Mesenchymal stem cell (in vitro differentiated cells and primary cell): ENCODE measurements around the gene CTNNA3.
A peak's percentile ranks its signal among the peaks of the same experiment; 100 is the strongest.
"Not testable (repeated sequence)": the region's sequence is repeated elsewhere in the genome, so short reads cannot be mapped to it uniquely, and the experiment has no call there.

ENCODE experiments used
- DNase-seq: peaks from one replicate; pipeline ENCODE4 v3.0.0-alpha.2; 2013
- H2AFZ ChIP-seq: one replicate; pipeline ENCODE4 v1.6.1; 2013; ENCODE audit warnings: low read depth, mild to moderate bottlenecking, control low read depth, inconsistent platforms, low read length, moderate library complexity
- H2AK5ac ChIP-seq: 2 replicates; pipeline ENCODE4 v1.6.1; 2013; ENCODE audit warnings: low read length, moderate library complexity, mild to moderate bottlenecking, inconsistent platforms; ENCODE audit not compliant: severe bottlenecking
- H2BK120ac ChIP-seq: one replicate; pipeline ENCODE4 v1.6.1; 2013; ENCODE audit warnings: low read depth, mild to moderate bottlenecking, inconsistent platforms, low read length, moderate library complexity
- H2BK12ac ChIP-seq, 2 experiments: one replicate each; pipeline ENCODE4 v1.6.1; 2013; ENCODE audit warnings: inconsistent platforms in 2 of 2, low read length in 2 of 2, mild to moderate bottlenecking in 2 of 2, moderate library complexity in 2 of 2, control low read depth in 1 of 2
- H2BK15ac ChIP-seq: one replicate; pipeline ENCODE4 v1.6.1; 2013; ENCODE audit warnings: mild to moderate bottlenecking, low read depth, inconsistent platforms; ENCODE audit not compliant: poor library complexity, severe bottlenecking
- H2BK5ac ChIP-seq: 2 replicates; pipeline ENCODE4 v1.6.1; 2013; ENCODE audit warnings: low read depth, mild to moderate bottlenecking, low read length, control low read depth, inconsistent platforms; ENCODE audit not compliant: poor library complexity, severe bottlenecking
- H3K14ac ChIP-seq, 2 experiments: one replicate each; pipeline ENCODE4 v1.6.1; 2013; ENCODE audit warnings: inconsistent platforms in 2 of 2, low read length in 2 of 2, control low read depth in 1 of 2, mild to moderate bottlenecking in 1 of 2, moderate library complexity in 1 of 2
- H3K18ac ChIP-seq, 2 experiments: one replicate each; pipeline ENCODE4 v1.6.1; 2013; ENCODE audit warnings: inconsistent platforms in 2 of 2, low read length in 2 of 2, control low read depth in 1 of 2, low read depth in 1 of 2, mild to moderate bottlenecking in 1 of 2
- H3K23ac ChIP-seq, 2 experiments: one replicate each; pipeline ENCODE4 v1.6.1; 2013; ENCODE audit warnings: inconsistent platforms in 2 of 2, low read length in 2 of 2, mild to moderate bottlenecking in 2 of 2, moderate library complexity in 2 of 2, control low read depth in 1 of 2
- H3K27ac ChIP-seq: 2 replicates; pipeline ENCODE4 v1.5.1; 2013; ENCODE audit warnings: mild to moderate bottlenecking, moderate library complexity, low read length, control low read depth, inconsistent platforms; ENCODE audit not compliant: poor library complexity, severe bottlenecking
- H3K27me3 ChIP-seq, 2 experiments: 2 replicates each; pipeline versions ENCODE4 v1.6.1 to v1.7.0; 2013; ENCODE audit warnings: low read length in 2 of 2, mild to moderate bottlenecking in 2 of 2, moderate library complexity in 2 of 2, control low read depth in 1 of 2, inconsistent platforms in 1 of 2; ENCODE audit not compliant: control insufficient read depth in 1 of 2, insufficient read depth in 1 of 2
- H3K36me3 ChIP-seq, 2 experiments: 2 replicates each; pipeline versions ENCODE4 v1.6.1 to v1.7.0; 2013; ENCODE audit warnings: low read length in 2 of 2, control low read depth in 1 of 2, inconsistent platforms in 1 of 2, low read depth in 1 of 2, mild to moderate bottlenecking in 1 of 2; ENCODE audit not compliant: insufficient read depth in 2 of 2, control insufficient read depth in 1 of 2
- H3K4ac ChIP-seq, 2 experiments: one replicate each; pipeline ENCODE4 v1.6.1; 2013; ENCODE audit warnings: inconsistent platforms in 2 of 2, low read length in 2 of 2, mild to moderate bottlenecking in 2 of 2, moderate library complexity in 2 of 2, control low read depth in 1 of 2, low read depth in 1 of 2
- H3K4me1 ChIP-seq: 2 replicates; pipeline ENCODE4 v1.6.1; 2013; ENCODE audit warnings: low read depth, low read length, control low read depth; ENCODE audit not compliant: control insufficient read depth, insufficient read depth
- H3K4me2 ChIP-seq: 2 replicates; pipeline ENCODE4 v1.6.1; 2013; ENCODE audit warnings: low read length, mild to moderate bottlenecking, inconsistent platforms; ENCODE audit not compliant: poor library complexity, severe bottlenecking
- H3K4me3 ChIP-seq, 2 experiments: 2 replicates each; pipeline versions ENCODE4 v1.5.1 to v1.7.0; 2013; ENCODE audit warnings: low read length in 2 of 2, mild to moderate bottlenecking in 2 of 2, control low read depth in 1 of 2, low read depth in 1 of 2; ENCODE audit not compliant: insufficient read depth in 1 of 2
- H3K79me1 ChIP-seq: replicated peaks from 2 replicates; pipeline ENCODE4 v1.6.1; 2013; ENCODE audit warnings: mild to moderate bottlenecking, control low read depth, low read length, inconsistent platforms; ENCODE audit not compliant: poor library complexity, severe bottlenecking
- H3K9ac ChIP-seq: 2 replicates; pipeline ENCODE4 v1.7.0; 2013; ENCODE audit warnings: mild to moderate bottlenecking, low read length, moderate library complexity
- H3K9me3 ChIP-seq: 2 replicates; pipeline ENCODE4 v1.7.0; 2013; ENCODE audit warnings: mild to moderate bottlenecking, low read length; ENCODE audit not compliant: control insufficient read depth
- H4K8ac ChIP-seq: one replicate; pipeline ENCODE4 v1.6.1; 2013; ENCODE audit warnings: inconsistent platforms, mild to moderate bottlenecking, low read length, moderate library complexity
- H4K91ac ChIP-seq: one replicate; pipeline ENCODE4 v1.6.1; 2013; ENCODE audit warnings: mild to moderate bottlenecking, low read length, inconsistent platforms
- WGBS: methylation state at CpG from one replicate; pipeline ENCODE4 v1.1.7; 2013; ENCODE audit warnings: mixed read lengths; 5-methylcytosine and 5-hydroxymethylcytosine counted together

CTNNA3 gene

GRCh38 chr10:67699613-67700270 lies 3.7 kb upstream of the CTNNA3 start:
- WGBS = 94% methylated on average over 23 of the region's 23 CpGs
- H3K9me3 ChIP-seq, H3K36me3 ChIP-seq, H3K4me3 ChIP-seq, H2BK15ac ChIP-seq, H2BK12ac ChIP-seq, H3K9ac ChIP-seq, H2BK5ac ChIP-seq, H3K18ac ChIP-seq, H4K8ac ChIP-seq, H3K23ac ChIP-seq, H2BK120ac ChIP-seq, DNase-seq, H4K91ac ChIP-seq, H3K27ac ChIP-seq, H3K14ac ChIP-seq, H3K4ac ChIP-seq, H3K4me1 ChIP-seq, H3K79me1 ChIP-seq, H3K4me2 ChIP-seq, H2AK5ac ChIP-seq, H2AFZ ChIP-seq: not testable (repeated sequence)
- H3K27me3 ChIP-seq = peaks cover 0 to 26% of the 10 kb centered on the region in 2 experiments

- Histone ChIP-seq H3K27me3 (peaks cover 0 to 32% of the 10 kb centered on the region in 2 experiments), H4K91ac (no peak overlapping the region), H3K36me3 (no peaks in the 10 kb centered on the region), H3K4me2 (no peak overlapping the region), H2AK5ac (no peak overlapping the region), H2BK15ac (no peak overlapping the region), H3K9ac (no peak overlapping the region), H3K27ac (no peak overlapping the region), H4K8ac (no peak overlapping the region), H2AFZ (no peak overlapping the region), H3K9me3 (no peaks in the 10 kb centered on the region), H2BK5ac (no peak overlapping the region), H3K4ac (no peak overlapping the region), H3K4me3 (no peak overlapping the region), H2BK120ac (no peak overlapping the region), H3K4me1 (no peaks in the 10 kb centered on the region), H3K14ac (no peak overlapping the region), H3K18ac (no peak overlapping the region), H3K79me1 (no peaks in the 10 kb centered on the region), H2BK12ac (no peak overlapping the region), H3K23ac (no peak overlapping the region)
- 61% methylated on average over 4 of the region's 4 CpGs for WGBS
- no peak for DNase-seq
These were observed 2.2 kb upstream of the CTNNA3 start for GRCh38 chr10:67698164-67698563.

- no peak overlapping the region for H3K4ac ChIP-seq
- WGBS = 38% methylated on average over 2 of the region's 2 CpGs
- DNase-seq = peak; percentile 45
These were observed 1.7 kb upstream of the CTNNA3 start for GRCh38 chr10:67697724-67698131.

GRCh38 chr10:67696679-67697078 lies 684 bp upstream of the CTNNA3 start:
- H2AFZ ChIP-seq = no peak overlapping the region
- H4K8ac ChIP-seq = no peak overlapping the region
- no peak overlapping the region for H2BK120ac ChIP-seq
- no peak overlapping the region for H3K23ac ChIP-seq
- H2AK5ac ChIP-seq = no peak overlapping the region
- H3K18ac ChIP-seq = no peak overlapping the region
- no peak overlapping the region for H2BK15ac ChIP-seq
- no peak overlapping the region for H3K4me2 ChIP-seq
- H3K79me1 ChIP-seq = no peaks in the 10 kb centered on the region
- no peak overlapping the region for H3K4ac ChIP-seq
- H4K91ac ChIP-seq = no peak overlapping the region
- no peaks in the 10 kb centered on the region for H3K4me1 ChIP-seq
- H2BK5ac ChIP-seq = no peak overlapping the region
- H3K14ac ChIP-seq = no peak overlapping the region
- H3K4me3 ChIP-seq = no peak overlapping the region
- H3K9me3 ChIP-seq = no peaks in the 10 kb centered on the region
- H3K36me3 ChIP-seq = no peaks in the 10 kb centered on the region
- H3K27me3 ChIP-seq = peaks cover 0 to 32% of the 10 kb centered on the region in 2 experiments
- H2BK12ac ChIP-seq = no peak overlapping the region
- H3K27ac ChIP-seq = no peak overlapping the region
- no peak for DNase-seq
- H3K9ac ChIP-seq = no peak overlapping the region
- WGBS = no CpG with 5 or more reads among the region's 2 CpGs

More at GRCh38 chr10:67697724-67698131, 1.7 kb upstream of the CTNNA3 start:
- H2BK120ac ChIP-seq = no peak overlapping the region
- H3K9me3 ChIP-seq = no peaks in the 10 kb centered on the region
- H3K9ac ChIP-seq = no peak overlapping the region
- H2BK5ac ChIP-seq = no peak overlapping the region
- no peak overlapping the region for H4K8ac ChIP-seq
- no peaks in the 10 kb centered on the region for H3K4me1 ChIP-seq
- no peak overlapping the region for H2BK12ac ChIP-seq
- no peak overlapping the region for H2BK15ac ChIP-seq
- no peaks in the 10 kb centered on the region for H3K36me3 ChIP-seq
- H2AFZ ChIP-seq = no peak overlapping the region
- no peak overlapping the region for H3K18ac ChIP-seq
- H3K4me2 ChIP-seq = no peak overlapping the region
- H3K27me3 ChIP-seq = peaks cover 0 to 32% of the 10 kb centered on the region in 2 experiments
- no peak overlapping the region for H3K23ac ChIP-seq
- no peak overlapping the region for H3K27ac ChIP-seq
- H3K14ac ChIP-seq = no peak overlapping the region
- no peak overlapping the region for H3K4me3 ChIP-seq
- H4K91ac ChIP-seq = no peak overlapping the region
- H2AK5ac ChIP-seq = no peak overlapping the region
- no peaks in the 10 kb centered on the region for H3K79me1 ChIP-seq
